Fibroblast of lung (primary cell): Measurements from ENCODE around the gene PNMA8B. TPM values are rescaled to one million over a fixed set of nuclear protein-coding genes. Genes with fewer than 3 reads are reported as not detected.
A peak's percentile ranks its signal among the peaks of the same experiment; 100 is the strongest.
"Not testable (repeated sequence)": the region's sequence is repeated elsewhere in the genome, so short reads cannot be mapped to it uniquely, and the experiment has no call there.

Source experiments
- DNase-seq, 2 donors: peaks; one replicate each; pipeline versions ENCODE4 v3.0.0 to v3.0.0-alpha.2; 2010; ENCODE audit warnings: low read depth in 2 of 2
- H2AFZ ChIP-seq: 2 replicates; pipeline ENCODE4 v1.5.1; 2012; ENCODE audit warnings: low read length, control low read depth, inconsistent platforms
- H3K27ac ChIP-seq: 2 replicates; pipeline ENCODE4 v1.5.1; 2011; ENCODE audit warnings: low read length, control low read depth; ENCODE audit not compliant: insufficient read depth
- H3K27me3 ChIP-seq: 2 replicates; pipeline ENCODE4 v1.5.1; 2011; ENCODE audit warnings: mild to moderate bottlenecking, low read length; ENCODE audit not compliant: control insufficient read depth, insufficient read depth
- H3K36me3 ChIP-seq: 2 replicates; pipeline ENCODE4 v1.5.1; 2011; ENCODE audit warnings: low read length; ENCODE audit not compliant: control insufficient read depth, insufficient read depth
- H3K4me1 ChIP-seq: 2 replicates; pipeline ENCODE4 v1.5.1; 2011; ENCODE audit warnings: low read length; ENCODE audit not compliant: control insufficient read depth, insufficient read depth; ENCODE audit errors: extremely low read depth
- H3K4me2 ChIP-seq: 2 replicates; pipeline ENCODE4 v1.5.1; 2011; ENCODE audit warnings: low read length, control low read depth; ENCODE audit not compliant: insufficient read depth; ENCODE audit errors: extremely low read depth
- H3K4me3 ChIP-seq, 4 experiments: fragments of 200-600 bp in 1 of 4; sonication (generic) in 1 of 4; replicated peaks in 1 of 4; 2 replicates each; pipeline ENCODE4 v1.5.1; 2011 to 2016; ENCODE audit warnings: low read length in 4 of 4, low read depth in 3 of 4, mild to moderate bottlenecking in 3 of 4, control low read depth in 2 of 4, inconsistent platforms in 1 of 4, mixed read lengths in 1 of 4; ENCODE audit not compliant: insufficient read depth in 1 of 4; ENCODE audit errors: control extremely low read depth in 1 of 4
- H3K79me2 ChIP-seq: 2 replicates; pipeline ENCODE4 v1.5.1; 2012; ENCODE audit warnings: mild to moderate bottlenecking, low read length, inconsistent platforms; ENCODE audit not compliant: control insufficient read depth, insufficient read depth
- H3K9ac ChIP-seq: 2 replicates; pipeline ENCODE4 v1.5.1; 2011; ENCODE audit warnings: mild to moderate bottlenecking, low read length, control low read depth; ENCODE audit not compliant: insufficient read depth
- H3K9me3 ChIP-seq: 2 replicates; pipeline ENCODE4 v1.5.1; 2012; ENCODE audit warnings: low read depth, low read length; ENCODE audit not compliant: control insufficient read depth, insufficient read depth
- H4K20me1 ChIP-seq: 2 replicates; pipeline ENCODE4 v1.5.1; 2011; ENCODE audit warnings: low read length; ENCODE audit not compliant: control insufficient read depth, insufficient read depth; ENCODE audit errors: extremely low read depth
- EZH2 ChIP-seq: IDR thresholded peaks from 2 replicates; pipeline ENCODE4 v1.5.1; 2012; ENCODE audit warnings: low read length, control low read depth, mild to moderate bottlenecking; ENCODE audit errors: missing control alignments
- polyA plus RNA-seq, 2 donors: library from polyadenylated mRNA; depleted of rRNA in 1 of 2; stranded (reverse) in 1 of 2; unstranded in 1 of 2; fragments of >200 nt; gene quantifications; 2 replicates each; pipeline ENCODE4 v1.2.1, GENCODE V29; 2011 to 2012; ENCODE audit warnings: missing spikeins in 1 of 2
- total RNA-seq: library from RNA; depleted of rRNA; stranded (reverse); fragments of >200 nt; gene quantifications from 2 replicates; pipeline ENCODE4 v1.2.1, GENCODE V29; 2014
- TF ChIP-seq, protein P1 (sequence below), 2 donors: IDR thresholded peaks in 1 of 2; conservative IDR thresholded peaks in 1 of 2; 1 replicate in 1 of 2; 2 replicates in 1 of 2; pipeline ENCODE4 v1.5.1; 2011 to 2012; ENCODE audit warnings: low read length in 2 of 2, control low read depth in 1 of 2, inconsistent platforms in 1 of 2, low read depth in 1 of 2, mild to moderate bottlenecking in 1 of 2

Gene PNMA8B
- total and polyA plus RNA-seq, 2 donors (not counting 1 experiment from before 2014, with no cell fraction given): 0.14 to 1.7 TPM

DNA sequence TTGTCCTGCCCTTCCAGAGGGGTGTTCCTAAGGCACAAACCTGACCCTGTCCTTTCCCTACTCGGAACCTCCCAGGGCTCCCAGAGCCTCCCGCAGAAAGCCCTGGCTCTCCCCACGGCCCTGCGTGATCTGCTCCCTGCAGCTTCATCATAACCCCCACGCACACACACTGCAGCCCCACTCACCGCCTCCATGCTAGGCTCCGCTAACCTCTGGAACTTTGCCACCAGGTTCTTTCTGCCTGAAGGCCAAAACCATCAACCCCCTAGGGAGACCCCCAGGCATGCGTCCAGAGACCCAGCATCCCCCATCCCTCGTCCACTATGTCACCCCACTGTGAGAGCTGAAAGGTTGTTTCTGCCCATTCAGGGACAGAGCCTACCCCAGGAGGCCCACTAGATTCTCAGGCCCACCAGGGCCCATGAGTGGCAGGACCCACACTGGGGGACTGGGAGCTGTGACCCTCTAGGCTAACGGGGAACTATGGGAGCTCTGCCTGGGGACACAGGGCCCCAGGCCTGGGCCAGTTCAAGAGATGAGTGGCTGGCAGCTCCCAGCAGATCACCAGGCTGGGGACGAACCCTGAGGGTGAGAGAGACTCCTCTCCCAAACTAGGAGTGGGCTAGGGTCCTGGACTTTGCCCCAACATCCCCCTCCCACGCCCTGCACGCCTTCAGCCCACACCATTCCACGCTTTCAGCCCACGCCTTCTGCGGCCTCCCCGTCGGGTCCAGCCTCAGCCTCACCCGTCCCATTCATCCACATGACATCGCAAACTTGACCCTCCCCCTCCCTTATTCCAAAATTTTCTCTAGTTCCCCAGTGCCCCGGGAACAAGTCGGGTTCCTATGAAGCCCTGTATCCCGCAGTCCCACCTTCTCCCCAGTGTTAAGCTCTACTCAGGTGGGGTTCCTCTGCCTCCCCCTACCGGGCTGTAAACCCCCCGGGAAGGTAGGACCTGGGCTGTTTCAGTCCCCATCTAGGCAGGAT, 33.2 kb upstream of the PNMA8B start:
- Histone ChIP-seq H3K36me3 (no peaks in the 10 kb centered on the region), H3K4me1 (no peaks in the 10 kb centered on the region), H3K4me2 (peak overlapping the region; percentile 45), H2AFZ (no peak overlapping the region), H3K4me3 (no peak overlapping the region), H3K9me3 (no peaks in the 10 kb centered on the region), H3K79me2 (no peaks in the 10 kb centered on the region), H3K27me3 (no peaks in the 10 kb centered on the region), H3K27ac (no peak overlapping the region), H4K20me1 (no peaks in the 10 kb centered on the region), H3K9ac (no peak overlapping the region)
- no peak for TF ChIP-seq EZH2
- TF ChIP-seq, protein P1, sequence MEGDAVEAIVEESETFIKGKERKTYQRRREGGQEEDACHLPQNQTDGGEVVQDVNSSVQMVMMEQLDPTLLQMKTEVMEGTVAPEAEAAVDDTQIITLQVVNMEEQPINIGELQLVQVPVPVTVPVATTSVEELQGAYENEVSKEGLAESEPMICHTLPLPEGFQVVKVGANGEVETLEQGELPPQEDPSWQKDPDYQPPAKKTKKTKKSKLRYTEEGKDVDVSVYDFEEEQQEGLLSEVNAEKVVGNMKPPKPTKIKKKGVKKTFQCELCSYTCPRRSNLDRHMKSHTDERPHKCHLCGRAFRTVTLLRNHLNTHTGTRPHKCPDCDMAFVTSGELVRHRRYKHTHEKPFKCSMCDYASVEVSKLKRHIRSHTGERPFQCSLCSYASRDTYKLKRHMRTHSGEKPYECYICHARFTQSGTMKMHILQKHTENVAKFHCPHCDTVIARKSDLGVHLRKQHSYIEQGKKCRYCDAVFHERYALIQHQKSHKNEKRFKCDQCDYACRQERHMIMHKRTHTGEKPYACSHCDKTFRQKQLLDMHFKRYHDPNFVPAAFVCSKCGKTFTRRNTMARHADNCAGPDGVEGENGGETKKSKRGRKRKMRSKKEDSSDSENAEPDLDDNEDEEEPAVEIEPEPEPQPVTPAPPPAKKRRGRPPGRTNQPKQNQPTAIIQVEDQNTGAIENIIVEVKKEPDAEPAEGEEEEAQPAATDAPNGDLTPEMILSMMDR (conservative IDR thresholded peaks at IDR 0.05 in 1 of 2, IDR thresholded peaks at IDR 0.05 in 1 of 2; ENCODE audit: low read depth in 1 of 2, low read length in 2 of 2): no peak
- DNase-seq: no peak

DNA sequence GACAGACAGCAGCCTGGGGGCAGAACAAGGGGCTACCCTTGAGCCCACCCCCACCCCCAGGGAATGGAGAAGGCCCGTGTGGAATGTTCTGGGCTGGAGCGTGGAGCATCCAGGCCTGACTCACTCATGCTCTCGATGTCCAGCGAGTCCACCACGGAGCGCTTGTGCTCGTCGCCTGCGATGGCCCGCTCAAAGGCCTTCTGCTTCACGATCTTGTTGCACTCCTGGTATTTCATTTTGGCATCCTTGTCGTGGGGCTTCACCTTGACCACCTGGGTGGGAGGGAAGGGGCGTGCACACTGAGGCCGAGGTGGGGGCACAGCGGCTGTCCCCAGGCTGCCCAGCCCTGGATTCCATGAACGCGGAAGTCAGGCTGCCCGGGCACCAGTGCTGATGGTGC, 31.1 kb upstream of the PNMA8B start:
- not testable (repeated sequence) for H3K27me3 ChIP-seq, H3K4me3 ChIP-seq, H3K36me3 ChIP-seq, H3K4me1 ChIP-seq, H2AFZ ChIP-seq, H3K27ac ChIP-seq, H3K4me2 ChIP-seq, H3K79me2 ChIP-seq, DNase-seq, H3K9ac ChIP-seq, H4K20me1 ChIP-seq, H3K9me3 ChIP-seq

DNA sequence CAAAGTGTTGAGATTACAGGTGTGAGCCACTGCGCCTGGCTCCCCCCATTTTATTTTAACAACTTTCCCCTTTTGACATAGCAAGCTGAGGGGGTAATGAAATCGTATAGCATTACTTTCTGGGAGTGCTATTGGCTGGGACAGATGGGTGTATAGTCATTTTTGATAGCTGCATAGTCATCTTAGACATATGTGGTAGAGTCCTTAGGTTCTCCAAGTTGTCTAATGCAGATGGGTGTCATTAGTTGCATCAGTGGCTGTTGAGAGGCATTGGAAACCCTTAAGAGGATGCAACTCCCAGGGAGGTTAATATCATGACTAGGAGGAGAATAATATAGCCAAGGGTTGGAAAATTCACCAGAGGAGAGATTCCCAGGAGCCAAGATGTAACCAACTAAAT, 28.6 kb upstream of the PNMA8B start:
- Histone ChIP-seq H3K27me3 (no peaks in the 10 kb centered on the region), H3K79me2 (no peaks in the 10 kb centered on the region), H2AFZ (no peak overlapping the region), H3K9me3 (no peaks in the 10 kb centered on the region), H3K4me1 (no peaks in the 10 kb centered on the region), H4K20me1 (no peaks in the 10 kb centered on the region), H3K4me3 (no peak overlapping the region), H3K27ac (no peak overlapping the region), H3K4me2 (no peak overlapping the region), H3K9ac (no peak overlapping the region), H3K36me3 (no peaks in the 10 kb centered on the region)
- TF ChIP-seq EZH2: no peak
- TF ChIP-seq, protein P1 (conservative IDR thresholded peaks at IDR 0.05 in 1 of 2, IDR thresholded peaks at IDR 0.05 in 1 of 2; ENCODE audit: low read depth in 1 of 2, low read length in 2 of 2): no peak
- DNase-seq: no peak

DNA sequence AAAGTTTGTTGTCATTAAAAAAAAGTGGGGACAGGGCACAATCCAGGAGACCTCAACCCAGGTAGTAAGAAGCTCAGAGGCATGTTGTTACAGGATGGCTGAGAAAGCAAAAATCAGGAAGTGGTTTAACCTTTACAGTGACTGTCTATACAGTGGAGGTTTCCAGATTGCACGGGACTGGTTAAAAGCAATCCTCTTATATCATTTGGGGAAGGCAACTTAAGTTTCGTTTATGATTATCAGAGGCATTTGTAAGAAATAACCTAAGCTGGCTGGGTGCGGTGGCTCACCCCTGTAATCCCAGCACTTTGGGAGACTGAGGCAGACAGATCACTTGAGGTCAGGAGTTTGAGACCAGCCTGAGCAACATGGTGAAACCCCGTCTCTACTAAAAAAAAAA, 27.3 kb upstream of the PNMA8B start:
- not testable (repeated sequence) for H3K36me3 ChIP-seq, H4K20me1 ChIP-seq, H3K79me2 ChIP-seq, H3K27ac ChIP-seq, H3K4me1 ChIP-seq, H3K4me3 ChIP-seq, H2AFZ ChIP-seq, DNase-seq, H3K4me2 ChIP-seq, H3K27me3 ChIP-seq, H3K9ac ChIP-seq, H3K9me3 ChIP-seq
